ENCODE results near the gene TENM4.

TENM4 gene

DNA sequence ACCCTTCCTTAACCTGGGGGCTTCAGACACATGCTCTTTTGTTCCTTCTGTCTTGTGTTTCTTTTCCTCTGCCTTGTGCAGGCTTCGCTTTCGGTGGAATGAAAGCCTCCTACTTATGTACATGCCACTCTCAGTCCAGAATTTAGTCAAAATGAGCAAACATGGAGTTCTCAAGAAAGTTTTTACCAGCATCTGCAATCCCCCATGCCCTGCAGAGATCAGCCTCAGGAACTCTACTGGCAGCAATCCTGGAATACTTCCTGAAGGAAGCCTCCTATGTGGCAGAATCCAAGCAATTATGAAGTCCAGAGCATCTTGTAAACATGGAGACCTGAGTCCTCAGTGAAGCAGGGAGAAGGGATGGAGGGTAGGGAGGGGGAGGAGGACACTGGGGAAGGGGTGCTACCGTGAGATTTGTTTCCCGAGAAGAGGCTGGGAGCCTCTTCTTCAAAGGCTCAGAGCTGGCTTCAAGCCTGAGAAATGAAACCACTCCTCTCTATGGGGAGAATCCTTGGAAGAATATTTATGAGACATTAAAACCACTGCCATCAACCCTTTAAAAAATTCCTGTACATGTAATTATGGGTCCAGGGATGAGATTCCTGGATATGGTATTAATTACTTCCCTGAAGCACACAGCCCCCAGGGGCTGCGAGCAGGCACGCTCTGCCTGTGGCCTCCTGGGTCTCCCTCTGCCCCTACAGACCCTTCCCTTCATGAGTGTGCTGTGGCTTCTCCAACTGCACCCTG lies 58.4 kb downstream of the TENM4 start:
- DNase-seq, result no peak

DNA sequence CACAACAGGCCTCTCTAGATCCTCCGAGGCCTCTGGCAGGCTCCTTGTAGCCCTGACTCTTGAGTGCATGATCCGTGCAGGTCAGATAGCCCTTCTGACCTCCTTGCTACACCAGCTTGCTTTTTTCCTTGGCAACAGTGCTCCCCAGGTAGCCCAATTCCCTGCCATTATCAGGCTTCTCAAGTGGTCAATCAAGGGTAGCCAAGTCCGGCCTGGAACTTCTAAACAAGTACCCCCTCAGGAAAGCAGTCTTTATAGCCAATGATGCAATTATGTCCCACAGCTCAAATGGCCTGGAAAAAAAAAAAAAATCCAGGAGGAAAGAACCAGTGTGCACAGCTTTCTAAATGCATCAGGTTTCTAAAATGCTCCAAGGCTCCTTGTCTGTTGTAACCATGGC lies 59.8 kb downstream of the TENM4 start:
- no peak for DNase-seq

DNA sequence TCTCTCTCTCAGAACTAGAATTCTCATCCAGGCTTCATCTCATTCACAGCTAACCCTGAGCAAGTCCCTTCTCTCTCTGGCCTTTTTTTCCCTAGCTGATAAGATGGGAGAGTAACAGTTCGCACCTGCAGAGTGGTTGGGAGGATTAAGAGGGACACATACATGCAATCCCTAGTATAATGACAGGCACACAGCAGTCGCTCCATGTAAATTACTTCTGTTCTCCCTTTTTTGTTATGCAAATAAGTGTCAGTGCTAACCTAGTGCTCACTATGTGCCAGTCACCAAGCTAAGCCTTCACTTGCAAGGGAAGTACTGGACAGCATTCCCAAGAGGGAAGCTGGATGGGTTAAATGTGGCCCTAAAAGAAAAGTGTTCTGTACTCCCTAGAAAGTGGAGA lies 63.4 kb downstream of the TENM4 start:
- no peak for DNase-seq

DNA sequence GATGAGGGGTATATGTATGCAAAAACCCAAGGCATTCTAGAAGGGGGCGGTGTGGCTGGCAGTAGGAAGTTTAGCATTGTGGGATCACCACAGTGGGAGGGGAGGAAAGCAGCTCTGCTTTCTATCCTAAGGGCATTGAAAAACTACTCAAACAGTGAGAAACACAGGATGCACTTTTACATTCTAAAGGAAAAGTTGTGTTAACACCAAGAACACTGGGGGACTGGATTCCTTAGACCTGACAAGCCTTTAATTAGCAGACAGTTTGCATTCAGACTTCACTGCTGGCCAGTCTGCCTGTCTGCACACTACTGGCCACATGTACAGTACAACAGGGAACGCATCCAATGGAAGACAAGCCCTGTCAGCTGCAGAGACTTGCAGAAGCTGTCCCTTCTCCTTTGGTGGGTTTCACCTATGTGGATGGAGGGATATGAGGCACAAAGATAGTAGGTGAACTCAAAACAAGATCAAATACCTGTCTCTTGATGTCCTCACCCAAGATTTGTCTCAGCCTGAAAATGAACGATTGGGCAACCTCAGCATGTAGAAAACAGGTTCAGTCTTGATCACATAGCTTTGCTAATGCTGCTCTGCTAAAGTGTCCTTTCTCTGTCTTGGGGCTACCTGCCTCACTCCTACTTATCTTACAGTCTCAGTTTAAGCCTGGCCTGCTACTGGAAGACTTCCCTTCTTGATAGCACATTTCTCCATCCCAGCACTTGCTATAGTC lies 64.8 kb downstream of the TENM4 start:
- DNase-seq, result no peak

DNA sequence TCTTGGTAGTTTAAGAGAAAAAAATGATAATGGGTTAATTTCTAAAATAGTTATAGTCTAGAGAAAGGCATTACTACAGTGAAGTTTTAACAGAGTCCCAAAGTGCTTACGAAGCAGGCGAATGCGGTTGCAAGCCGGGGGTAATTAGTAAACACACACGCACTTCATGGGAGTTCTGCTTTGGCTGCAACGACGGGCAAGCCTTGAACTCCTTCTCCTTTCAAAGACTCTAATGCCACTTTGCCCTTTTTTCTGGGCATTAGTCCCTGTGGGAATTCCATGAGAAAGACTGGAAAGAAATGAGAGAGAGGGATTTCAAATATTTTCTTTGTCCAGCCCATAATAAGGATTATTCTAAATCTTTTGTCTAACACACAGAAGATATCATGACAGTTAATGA lies 66.1 kb downstream of the TENM4 start:
- no peak for DNase-seq

DNA sequence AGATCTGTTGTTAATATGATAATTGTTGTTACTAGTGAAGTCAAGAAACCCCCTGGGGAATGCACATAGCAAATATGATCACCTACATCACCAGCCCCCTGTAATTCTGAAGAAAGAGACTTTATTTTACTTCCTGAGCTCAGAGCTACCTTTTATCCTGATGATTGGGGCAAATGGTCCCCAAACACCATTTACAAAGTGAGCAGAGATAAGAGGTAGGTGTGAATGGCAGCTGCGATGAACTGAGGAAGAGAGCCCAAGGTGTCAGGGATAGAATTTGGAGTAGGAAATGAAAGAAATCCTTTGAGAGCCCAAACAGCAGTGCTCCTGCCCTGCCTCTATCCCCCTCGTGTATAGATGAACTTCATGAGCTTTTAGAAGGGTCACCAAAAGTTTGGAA lies 69.1 kb downstream of the TENM4 start:
- DNase-seq, result no peak

DNA sequence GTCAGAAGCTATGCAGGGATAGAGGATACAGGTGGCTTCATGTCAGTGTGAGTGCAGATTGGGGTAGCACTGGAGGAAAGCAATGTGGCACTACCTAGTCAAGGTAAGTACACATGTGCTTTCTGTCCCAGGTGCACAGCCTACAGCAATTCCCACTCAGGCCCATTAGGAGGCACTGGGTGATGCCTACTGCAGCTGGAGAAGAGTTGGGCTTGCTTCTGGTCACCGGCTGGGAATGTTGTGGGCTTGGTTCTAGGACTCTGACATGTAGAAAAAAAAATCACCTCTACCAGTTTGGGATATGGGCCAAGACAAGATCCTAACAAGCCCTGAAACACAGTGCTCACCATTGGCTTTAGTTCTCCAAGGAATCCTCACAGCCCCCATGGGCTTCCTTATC lies 69.7 kb downstream of the TENM4 start:
- no peak for DNase-seq

DNA sequence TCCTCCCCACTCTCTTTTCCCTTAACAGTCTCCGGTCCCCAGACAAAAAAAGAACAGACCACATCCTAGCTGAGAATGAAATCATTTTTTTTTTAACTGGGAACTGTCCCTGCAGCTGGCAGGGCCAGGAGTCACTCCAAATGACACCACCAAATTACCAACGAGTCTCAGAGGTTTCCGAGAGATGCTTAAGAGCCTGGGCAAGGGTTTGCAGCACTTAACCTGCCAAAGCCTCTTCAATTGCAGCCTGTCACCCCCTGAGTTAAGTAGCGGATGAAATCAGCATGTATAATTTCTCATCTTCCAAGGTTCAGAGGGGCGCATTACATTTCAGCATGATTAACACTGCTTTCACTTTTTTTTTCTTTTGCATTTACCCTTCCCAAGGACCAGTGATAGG lies 71.8 kb downstream of the TENM4 start:
- no peak for DNase-seq

DNA sequence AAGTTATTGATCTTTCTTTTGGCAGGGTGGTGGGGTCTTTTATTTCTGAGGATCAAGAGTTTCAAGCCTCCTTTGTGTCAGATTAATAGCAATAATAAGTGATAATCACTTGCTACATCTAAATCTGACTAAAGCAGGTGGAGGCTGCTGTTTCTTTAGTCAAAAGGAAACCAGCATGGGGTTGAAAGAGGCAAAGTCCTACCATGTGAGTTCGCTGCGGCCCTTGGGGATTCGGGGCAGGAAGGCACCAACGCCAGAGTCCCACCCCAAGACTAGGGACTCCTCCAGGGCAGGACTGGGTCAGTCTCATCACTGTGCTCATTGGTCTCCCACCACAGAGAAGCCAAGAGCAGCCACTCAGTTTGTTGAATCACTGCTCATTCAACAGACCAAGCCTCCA lies 73.0 kb downstream of the TENM4 start:
- DNase-seq, result no peak

DNA sequence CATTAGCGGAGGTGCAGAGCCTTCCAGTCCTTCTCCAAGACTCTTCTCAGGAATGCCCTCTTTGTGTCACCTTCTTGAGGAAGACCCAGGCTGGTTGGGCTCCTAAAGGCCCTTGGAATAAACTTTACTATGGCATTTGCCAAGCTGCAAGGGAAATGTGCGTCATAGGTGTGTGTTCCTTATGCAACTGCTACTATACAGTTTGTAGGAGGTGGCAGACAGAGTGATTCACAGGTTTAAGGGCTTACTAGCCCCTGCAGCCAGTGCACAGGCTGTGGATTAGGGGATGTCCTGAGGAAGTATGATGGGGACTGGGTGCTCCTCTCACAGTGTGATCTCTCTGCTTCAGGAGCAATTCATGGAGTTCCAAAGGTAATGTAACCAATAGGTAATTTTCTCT lies 74.6 kb downstream of the TENM4 start:
- no peak for DNase-seq

DNA sequence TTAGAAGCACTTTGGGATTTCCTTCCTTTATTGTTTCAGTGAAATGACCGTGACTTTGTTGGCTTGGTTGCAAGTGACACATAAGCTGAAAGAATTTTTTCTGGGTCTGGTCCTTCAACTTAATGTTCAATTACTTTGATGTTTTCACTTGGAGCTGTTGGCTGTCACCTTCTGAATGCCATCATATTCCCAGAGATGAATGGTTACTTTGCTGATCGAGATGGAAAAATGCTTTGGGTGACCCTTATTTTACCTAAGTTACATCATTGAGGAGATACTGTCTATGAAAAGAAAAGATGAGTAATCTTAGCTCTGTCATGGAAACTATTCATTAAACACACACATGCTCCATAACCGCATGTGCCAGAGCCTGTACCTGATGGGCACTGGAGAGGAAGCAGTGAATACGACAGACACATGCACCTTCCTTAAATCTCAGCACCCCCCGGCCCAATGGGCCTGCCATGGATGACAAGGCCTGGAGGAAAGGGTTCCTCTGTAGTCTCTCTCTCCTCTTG lies 76.9 kb downstream of the TENM4 start:
- DNase-seq, result no peak

DNA sequence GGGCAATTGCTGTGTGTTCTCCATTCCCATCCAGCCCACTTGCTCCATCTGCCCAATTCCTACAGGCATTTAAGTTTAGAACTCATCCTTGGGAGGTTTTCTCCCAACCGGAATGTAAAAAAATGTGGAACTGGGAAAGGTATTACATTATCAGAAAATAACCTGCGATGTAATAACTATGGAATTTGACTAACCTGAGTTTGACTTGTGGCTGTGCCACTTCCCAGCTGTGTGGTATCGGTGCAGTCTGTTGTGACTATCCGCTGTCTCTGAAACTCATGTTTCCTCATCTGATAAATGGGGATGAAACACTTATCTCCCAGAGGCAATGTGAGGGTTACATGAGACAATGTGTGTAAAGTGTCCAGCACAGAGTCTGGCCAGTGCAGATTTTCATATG lies 77.6 kb downstream of the TENM4 start:
- no peak for DNase-seq

DNA sequence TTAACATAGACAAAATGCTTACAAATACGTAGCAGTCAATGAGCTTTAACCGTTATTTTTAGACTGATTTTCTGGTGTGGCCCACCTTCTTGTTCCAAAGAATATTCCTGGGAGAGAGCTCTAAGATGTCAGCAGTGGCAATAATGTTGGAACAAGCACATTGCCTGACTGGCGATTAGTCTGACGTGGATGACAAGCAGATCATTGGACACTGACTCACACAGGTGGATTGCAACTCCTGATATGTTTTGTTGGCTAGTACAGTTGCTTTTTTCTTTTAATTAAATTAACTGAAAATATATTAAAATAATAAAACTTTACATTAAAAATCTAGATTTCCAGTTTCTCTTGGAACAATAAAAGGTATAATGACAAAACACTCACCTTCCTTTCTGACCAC lies 78.0 kb downstream of the TENM4 start:
- DNase-seq, result no peak

DNA sequence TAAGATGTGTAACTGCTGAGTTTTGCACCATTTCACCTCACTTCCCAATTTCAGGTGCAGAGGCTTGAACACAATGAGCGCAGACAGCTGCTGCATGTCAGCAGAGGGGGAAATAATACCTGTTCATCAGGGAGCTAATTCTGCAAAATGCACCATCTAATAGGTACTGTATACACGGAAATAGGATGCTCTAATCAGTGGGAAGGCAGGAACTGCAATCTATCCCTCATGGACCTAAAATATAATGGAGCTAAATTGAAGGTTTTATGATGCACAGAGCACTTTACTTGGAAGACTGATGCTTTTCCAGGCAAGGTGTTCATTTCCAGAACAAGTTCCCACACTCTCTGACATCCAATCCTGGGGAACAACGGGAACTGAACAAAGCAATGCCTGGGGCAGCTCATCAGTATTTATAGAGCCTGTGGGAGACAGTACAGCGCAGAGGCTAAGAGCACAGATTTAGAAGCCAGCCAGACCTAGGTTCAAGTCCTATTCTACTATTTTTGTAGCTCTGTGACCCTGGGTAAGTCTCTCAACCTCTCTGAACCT lies 78.5 kb downstream of the TENM4 start:
- DNase-seq, result peak; percentile 45

DNA sequence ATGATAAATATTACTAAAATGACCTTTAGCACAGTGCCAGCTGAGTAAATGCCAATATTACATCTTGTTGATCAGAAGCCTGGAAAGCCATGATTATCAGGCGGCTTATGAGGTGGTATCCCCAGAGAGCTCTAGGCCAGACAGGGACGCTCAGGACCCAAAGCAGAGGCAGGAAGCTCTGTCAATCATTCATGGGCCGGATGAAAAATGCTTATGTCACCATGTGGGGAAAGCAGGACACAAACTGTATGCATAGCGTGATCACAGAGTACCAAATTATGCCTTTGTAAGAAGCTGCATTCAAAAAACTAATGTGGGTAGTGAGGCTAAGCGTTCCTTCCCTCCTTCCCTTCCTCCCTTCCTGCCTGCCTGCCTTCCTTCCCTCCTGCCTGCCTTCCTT lies 82.6 kb downstream of the TENM4 start:
- no peak for DNase-seq

DNA sequence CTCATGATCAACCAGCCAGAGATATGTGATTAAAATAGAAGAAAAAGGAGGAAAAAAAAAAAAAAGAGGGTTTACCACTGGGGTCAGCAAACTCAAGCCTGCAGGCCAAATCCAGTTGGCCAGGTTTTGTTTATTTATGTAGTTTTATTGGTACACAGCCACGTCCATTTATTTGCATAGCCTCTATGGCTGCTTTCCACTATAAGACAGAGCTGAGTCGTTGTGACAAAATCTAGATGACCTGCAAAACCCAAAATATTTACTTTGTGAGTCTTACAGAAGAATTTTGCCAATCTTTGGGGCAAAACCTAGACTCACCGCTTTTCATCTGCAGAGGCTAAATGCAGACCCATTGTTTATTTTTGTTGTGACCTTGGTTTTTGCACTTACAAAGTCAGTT lies 87.1 kb downstream of the TENM4 start:
- DNase-seq, result no peak

DNA sequence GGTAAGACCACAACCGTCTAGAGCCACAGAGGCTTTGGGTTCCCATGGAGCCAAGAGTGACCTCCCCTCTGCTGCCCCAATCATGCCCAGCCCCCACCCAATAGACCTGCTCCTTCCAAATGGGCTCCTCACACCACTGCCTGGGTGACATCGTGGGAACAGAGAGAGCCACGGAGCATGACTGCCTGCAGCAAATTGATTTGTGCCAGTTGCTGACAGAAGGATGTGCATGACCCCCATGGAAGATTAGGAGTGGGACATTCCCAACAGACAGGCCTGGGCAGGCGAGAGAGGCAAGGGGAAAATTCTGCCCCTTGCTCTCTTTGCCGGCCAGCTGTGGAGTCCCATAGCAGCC lies 88.5 kb downstream of the TENM4 start:
- DNase-seq, result no peak

DNA sequence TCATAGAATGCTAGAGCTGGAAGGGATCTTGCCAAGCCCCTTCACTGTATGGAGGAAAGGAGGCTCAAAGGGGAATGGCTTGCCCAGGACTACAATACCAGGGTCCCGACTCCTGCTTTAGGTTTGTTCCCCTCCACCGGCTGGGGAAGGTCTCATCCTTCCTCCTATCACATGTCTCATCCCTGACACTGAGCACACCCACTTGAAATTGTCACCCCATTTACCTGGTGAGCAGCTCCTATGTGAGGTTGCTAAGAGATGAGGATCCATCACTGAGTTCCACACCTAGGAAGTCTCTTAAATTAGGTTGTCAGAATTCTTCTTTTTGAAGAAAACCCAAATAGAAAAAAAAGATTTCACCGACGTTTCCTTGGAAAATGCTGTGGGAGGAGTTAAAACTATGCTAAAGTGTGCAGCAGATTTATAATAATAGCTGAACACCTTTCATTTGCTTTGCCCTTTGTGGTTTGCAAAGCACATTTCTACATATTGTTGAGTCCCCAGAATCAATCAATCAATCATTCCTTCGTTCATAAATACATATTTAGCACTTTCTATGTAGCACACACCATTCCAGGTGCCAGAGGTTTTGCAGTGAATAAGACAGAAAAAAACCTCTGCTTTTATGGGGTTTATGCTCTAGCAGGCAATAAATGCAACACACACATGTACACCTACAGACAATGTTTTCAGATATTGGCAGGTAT lies 91.7 kb downstream of the TENM4 start:
- no peak for DNase-seq

DNA sequence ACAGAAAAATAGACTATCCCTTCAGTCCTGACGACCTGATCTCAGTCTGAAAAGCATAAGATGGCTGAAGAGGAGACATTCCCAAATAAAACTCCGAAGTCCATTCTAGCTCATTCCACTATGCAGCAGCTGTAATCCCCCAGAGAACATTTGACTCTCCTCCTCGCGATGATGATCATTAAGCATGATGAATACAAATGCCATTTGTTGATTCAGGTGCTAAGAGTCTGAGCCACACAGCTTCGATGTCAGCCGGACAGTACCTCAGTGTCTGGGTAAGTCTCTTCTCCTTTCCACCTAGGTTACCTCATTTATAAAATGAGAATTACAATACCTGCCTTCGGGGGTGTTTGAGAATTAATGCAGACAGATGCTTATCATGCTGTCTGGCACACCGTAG lies 94.8 kb downstream of the TENM4 start:
- DNase-seq, result no peak

DNA sequence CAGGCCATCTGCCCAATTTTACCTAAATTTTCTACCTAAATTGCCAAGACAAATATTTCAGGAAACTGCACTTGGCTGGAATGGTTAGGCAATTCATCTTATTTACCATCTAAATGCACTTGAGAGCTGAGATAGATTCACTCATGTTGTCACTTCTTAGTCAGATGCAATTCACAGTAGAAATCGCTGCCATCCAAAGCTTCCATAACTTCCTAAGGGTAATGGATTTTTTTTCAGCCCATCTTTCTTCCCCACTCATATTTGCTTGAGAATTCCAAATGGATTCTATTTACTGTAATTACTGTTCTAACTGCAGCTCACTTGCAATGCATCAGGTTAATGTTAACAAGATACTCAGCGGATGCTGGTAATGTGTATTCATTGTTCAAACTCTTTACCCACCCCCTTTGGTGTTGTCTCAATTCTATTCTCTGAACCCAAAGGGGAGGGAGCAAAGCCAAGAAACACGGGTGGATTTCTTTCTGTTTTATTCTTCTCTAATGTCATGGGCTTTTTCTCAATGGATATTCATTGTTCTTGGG lies 96.0 kb downstream of the TENM4 start:
- no peak for DNase-seq

DNA sequence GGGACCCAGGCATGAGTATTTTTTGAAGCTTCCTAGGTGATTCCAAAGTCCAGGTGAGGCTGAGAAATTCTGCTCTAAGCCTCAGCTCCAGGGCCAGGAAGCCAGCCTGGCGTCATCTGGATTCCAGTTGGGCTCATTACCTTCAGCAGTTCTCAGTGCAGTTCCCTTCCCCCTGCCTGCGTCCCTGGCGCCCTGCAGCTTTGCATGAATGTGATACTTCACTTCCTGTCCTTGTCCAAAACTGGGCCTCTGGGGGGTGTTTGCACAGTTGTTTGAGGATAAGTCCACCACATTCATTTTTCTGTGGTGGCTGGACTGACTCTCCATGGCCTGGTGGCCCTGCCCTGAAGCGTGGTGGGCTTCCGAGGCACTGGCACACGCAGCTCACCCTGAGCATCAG lies 98.1 kb downstream of the TENM4 start:
- no peak for DNase-seq

DNA sequence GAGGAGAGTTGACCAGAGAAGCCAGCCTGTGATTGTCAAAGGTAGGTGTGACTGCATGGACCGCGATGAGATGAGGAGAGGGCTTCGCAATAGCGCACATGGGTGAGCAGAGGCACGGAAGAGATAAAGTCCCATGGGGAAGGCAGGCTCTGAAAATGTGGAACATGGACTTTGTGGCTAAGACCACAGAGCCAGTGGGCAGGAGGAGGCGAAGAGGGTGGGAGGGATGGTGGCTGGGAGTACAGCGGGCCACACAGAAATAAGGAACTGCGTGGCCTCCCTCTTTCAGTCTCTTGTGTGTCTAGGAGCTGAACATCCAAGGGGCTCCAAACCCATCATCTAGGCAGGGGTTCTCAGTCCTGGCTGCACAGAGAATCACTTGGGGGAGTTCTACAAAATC lies 98.6 kb downstream of the TENM4 start:
- no peak for DNase-seq

DNA sequence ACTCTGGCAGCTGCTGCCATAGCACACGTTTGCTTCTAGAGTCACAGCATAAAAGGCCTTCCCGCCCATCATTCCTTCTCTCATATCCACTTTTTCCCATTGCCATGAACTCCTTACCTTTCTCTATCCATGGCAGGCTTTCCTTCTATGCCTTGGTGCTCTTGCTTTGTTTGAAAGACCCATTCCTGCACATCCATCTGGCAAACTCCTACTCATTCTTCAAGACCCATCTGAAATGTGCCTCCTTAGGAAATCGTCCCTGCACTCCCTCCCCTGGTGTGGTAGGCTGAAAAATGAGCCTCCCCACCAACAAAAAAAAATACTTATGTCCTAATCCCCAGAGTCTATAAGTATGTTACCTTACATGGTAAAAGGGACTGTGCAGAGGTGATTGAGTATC lies 100.3 kb downstream of the TENM4 start:
- no peak for DNase-seq
